Anterior cingulate cortex (tissue), 58 donors: ENCODE data around the gene LHX4.
A peak's percentile ranks its signal among the peaks of the same experiment; 100 is the strongest.

Source experiments
- DNase-seq, 58 donors: peaks; one replicate each; lab custom pipeline; 2025; lab: John Stamatoyannopoulos, UW

Gene LHX4

GRCh38 chr1:180268556-180269075 is 38.6 kb downstream of the LHX4 start:
- no peak for DNase-seq

DNA sequence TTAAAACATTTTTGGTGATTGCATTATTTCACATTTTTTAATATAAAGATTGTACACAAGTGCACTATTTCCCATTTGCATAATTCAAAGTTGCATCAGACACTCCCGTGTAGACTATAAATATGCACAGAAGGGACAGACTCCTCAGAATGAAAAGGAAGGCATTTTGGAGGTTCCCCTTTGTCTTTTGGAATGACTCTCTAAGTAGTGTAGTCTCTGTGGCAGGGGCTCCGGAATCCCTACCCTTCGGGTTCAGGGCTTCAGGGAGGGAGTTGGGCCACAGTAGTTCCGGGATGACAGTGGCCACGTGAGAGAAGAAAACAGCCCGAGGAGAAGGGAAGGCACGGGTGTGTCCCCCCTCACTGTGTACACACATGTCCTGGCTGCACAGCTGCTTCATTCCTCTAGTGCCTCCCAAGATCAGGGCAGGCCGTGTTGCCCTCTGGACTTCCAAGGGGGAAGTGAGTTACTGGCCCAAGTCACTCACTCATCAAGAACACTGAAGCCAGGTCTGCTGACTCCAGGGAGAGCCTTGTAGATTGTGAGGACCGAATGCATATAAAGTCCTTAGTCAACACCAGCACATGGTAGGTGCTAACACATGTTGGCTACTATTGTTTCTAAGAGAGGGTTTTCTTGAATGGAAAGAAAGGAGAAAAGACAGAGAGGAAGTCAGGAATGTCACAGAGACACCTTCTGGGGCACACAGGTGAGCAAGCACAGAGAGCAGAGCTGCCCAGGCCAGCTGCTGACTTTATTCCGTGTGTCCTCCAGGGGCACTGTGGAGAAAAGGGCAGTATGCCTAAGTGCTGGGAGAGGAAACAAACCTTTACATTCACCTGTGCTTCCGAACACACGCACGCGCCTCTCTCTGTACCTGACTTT is 39.8 kb downstream of the LHX4 start:
- DNase-seq: no peak

DNA sequence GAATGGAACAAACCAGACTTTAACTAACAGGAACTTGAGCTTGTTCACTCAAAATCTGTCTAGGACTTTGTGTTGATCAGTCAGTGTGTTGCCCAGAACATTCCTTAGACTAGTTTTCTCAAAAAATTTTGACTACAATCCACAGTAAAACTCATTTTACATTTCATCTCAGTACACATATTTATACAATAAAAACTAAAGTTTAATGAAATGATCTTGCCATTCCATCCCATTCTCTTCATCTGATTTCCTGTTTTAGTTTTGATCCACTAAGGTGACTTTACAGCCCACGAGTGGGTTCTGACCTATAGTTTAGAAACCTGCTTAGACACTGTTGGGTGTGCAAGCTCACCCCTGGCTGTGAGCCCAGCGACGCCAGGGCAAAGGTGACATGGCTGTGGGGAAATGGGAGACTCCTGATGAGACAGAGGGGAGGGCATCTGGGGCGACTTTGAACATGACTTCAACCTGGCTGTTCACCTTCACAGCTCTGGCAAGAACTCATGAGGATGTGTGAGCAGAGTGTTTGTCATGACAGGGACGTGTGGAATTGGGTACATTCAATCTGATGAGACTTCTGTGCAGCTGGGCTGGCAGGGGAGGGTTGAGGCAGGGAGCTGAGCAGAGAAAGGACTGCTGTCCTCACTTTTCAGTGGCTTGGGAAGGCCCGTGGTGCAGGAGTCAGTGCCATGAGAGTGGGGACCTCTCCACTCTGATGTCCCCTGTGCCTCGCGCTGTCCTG is 40.6 kb downstream of the LHX4 start:
- peak in 1 of 58 donors; percentile 20 for DNase-seq

GRCh38 chr1:180271272-180272255 is 41.5 kb downstream of the LHX4 start:
- peak in 1 of 58 donors; percentile 7 for DNase-seq

GRCh38 chr1:180272395-180272794 is 42.3 kb downstream of the LHX4 start:
- no peak for DNase-seq

- no peak for DNase-seq
Observed at GRCh38 chr1:180273066-180273465, 43.0 kb downstream of the LHX4 start.

- DNase-seq: no peak
Observed at GRCh38 chr1:180274221-180274620, 44.2 kb downstream of the LHX4 start.

- no peak for DNase-seq
Observed at GRCh38 chr1:180275726-180276125, 45.7 kb downstream of the LHX4 start.

- DNase-seq: no peak
Observed at GRCh38 chr1:180277476-180278193, 47.6 kb downstream of the LHX4 start.

GRCh38 chr1:180278194-180278515 is 48.1 kb downstream of the LHX4 start:
- DNase-seq: peak in 1 of 58 donors; percentile 18

DNA sequence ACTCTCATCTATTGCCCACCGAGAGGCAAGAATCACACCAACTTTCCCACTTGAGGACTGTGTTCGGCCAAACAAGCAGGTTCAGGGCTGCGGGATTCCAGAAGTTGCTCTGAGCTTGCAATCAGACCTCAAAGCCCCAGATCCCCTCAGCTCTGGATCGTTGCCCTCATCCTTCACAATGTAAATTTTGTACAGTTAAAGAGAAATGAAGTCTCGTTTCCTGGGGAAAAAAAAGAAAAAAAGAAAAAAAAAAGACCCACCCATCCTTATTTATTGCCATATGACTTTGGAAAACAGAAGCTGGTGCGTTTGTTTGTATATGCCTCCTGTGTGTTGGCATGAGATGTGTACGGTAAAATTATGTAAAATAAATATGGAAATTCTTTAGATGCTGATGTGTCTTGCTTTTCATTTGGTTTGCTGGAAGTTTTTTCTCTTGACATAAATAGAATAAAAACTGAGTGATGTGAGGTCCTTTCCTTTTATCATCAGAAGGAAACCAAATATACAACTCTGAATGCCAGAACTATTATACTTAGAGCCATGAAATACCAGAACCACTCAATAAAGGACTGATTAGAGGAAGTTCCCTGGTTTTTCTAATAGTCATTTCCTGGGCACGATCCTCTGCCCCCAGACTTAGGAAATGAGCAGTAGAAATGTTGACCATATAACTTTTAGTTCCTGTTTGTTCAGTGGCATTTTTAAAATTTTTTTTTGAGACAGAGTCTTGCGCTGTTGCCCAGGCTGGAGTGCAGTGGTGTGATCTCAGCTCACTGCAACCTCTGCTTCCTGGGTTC is 48.7 kb downstream of the LHX4 start:
- DNase-seq: no peak

- no peak for DNase-seq
Observed at GRCh38 chr1:180279651-180280050, 49.6 kb downstream of the LHX4 start.

- no peak for DNase-seq
Observed at GRCh38 chr1:180280617-180281016, 50.6 kb downstream of the LHX4 start.

DNA sequence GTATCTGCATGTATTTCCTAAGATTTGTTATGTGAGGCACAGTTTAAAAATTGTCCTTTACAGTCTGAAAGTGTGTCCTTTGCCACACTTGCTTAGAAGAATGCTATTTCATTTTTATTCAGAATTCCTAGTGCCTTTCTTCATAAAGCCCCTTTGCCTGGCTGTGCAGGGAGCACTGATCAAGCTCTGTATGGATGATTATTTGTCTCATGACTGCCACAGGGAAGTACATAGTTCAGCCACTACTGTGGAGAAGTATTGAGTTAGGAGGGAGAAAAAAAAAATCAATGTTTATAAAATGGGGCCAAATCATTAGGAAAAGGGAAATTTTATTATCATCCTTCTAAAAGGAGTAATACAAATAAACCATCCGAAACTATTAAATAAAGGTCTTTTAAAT is 51.4 kb downstream of the LHX4 start:
- DNase-seq: no peak

DNA sequence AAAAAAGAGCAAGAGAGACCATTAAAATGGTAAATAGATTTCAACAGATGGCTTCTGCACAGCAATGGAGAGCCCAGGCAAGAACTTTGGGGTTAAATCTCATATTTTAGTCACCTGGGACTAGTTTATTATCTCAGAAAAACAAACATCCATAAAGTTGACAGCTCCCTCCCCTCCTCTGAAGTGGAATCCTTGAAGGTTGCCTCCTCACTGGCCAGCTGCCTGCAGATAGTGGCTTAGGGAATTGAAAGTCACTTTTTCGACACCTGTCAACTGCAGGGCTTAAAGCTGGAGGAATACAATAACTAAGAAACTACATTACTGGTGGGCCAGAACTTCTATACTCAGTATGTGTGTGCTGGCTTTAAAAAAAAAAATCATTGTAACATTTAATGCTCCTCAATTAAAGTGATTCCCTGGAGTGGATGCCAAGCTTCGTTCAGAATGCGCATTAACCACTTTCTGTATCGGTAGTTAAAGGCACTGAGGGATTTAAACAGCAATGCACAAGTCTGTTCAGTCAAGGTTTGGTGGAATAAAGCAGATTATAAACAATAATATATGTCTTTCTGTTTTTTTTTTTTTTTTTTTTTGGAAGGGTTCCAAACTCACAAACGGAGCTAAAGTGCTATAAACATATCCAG is 52.5 kb downstream of the LHX4 start:
- no peak for DNase-seq

DNA sequence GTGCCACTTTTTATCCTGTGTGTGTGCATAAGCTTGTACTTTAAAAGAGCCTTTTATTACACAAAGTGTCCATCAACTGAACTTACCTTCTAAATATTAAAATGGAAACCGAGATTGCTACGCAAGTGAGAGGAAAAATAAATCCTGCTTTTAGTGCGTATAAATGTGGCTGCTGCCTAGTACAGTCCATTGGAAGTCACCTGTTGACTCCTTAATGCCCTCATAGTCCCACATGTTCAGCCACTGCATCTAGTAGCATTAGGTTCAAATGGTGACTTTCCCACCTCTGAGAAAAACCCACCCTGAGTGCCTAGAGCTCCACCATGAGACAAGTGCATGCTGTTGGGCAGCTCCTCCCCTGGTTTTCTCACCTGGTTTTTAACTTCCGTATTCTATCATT is 53.0 kb downstream of the LHX4 start:
- no peak for DNase-seq

GRCh38 chr1:180286417-180286816 is 56.4 kb downstream of the LHX4 start:
- DNase-seq: no peak

- peak in 7 of 58 donors; percentile 7 to 61 (median 17) for DNase-seq
Observed at GRCh38 chr1:180287988-180288705, 58.1 kb downstream of the LHX4 start.
